Measurements from ENCODE around the gene NLGN1. TPM values are rescaled to one million over a fixed set of nuclear protein-coding genes. Genes with fewer than 3 reads are reported as not detected.

Gene NLGN1
- total RNA-seq, 1 donor from 2014 or later: 4.5 TPM

DNA sequence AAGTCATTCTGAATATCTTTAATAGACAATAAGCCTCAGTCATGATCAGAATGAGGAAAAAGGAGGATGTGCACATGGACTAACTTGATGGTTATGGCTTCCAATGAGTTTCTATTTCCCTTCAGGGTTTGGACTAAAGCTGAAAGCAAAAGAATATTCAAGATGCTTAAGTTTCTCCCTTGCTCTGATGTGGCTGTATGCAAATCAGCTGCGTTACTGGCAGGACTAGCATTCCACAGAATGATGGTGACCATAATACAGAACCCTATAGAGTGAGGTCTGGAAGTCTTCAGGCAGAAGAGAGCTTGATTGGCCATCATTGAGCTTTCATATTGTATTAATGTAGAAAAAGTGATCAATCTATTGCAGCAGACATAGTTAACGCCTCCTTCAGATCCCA lies 466.0 kb downstream of the NLGN1 start:
- TF ChIP-seq, protein P1, sequence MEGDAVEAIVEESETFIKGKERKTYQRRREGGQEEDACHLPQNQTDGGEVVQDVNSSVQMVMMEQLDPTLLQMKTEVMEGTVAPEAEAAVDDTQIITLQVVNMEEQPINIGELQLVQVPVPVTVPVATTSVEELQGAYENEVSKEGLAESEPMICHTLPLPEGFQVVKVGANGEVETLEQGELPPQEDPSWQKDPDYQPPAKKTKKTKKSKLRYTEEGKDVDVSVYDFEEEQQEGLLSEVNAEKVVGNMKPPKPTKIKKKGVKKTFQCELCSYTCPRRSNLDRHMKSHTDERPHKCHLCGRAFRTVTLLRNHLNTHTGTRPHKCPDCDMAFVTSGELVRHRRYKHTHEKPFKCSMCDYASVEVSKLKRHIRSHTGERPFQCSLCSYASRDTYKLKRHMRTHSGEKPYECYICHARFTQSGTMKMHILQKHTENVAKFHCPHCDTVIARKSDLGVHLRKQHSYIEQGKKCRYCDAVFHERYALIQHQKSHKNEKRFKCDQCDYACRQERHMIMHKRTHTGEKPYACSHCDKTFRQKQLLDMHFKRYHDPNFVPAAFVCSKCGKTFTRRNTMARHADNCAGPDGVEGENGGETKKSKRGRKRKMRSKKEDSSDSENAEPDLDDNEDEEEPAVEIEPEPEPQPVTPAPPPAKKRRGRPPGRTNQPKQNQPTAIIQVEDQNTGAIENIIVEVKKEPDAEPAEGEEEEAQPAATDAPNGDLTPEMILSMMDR (IDR thresholded peaks at IDR 0.05; ENCODE audit: insufficient read depth, low read length, poor library complexity, severe bottlenecking): no peak
- DNase-seq (ENCODE audit: low read depth): no peak
- no peak overlapping the region for H3K4me3 ChIP-seq (ENCODE audit: low read depth, low read length)

DNA sequence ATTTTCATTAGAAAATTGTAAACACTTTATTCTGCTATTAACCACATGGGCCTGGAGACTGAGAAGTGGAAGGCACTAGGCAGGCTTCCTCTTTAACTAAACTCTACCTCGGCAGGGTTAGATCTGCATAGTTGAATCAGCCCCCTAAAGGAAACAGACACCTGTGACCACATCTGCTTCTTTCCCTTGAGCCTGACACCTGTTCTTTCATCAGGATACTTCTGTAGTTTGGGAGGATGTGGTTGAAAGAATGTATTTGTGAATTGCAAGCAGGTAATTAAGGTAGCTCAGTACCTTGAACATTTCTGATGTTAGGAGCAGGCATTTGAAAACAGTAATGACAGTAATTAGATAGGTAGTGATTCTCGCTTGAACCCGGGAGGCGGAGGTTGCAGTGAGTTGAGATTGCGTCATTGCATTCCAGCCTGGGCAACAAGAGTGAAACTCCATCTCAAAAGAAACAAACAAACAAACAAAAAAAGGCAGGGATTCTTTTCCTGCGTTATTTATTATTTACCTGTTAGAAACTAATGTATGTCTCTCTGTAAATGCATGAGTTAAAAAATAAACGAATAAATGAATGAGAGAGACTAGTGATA lies 468.5 kb downstream of the NLGN1 start:
- TF ChIP-seq, protein P1 (IDR thresholded peaks at IDR 0.05; ENCODE audit: insufficient read depth, low read length, poor library complexity, severe bottlenecking): no peak
- no peak overlapping the region for H3K4me3 ChIP-seq (ENCODE audit: low read depth, low read length)
- DNase-seq (ENCODE audit: low read depth): no peak
- H3K27me3 ChIP-seq (ENCODE audit: control insufficient read depth, insufficient read depth, low read length): no peaks in the 10 kb centered on the region
- no peaks in the 10 kb centered on the region for H3K36me3 ChIP-seq (ENCODE audit: control insufficient read depth, insufficient read depth, low read length)

More for the DNA sequence above, 466.0 kb downstream of the NLGN1 start:
- H3K27me3 ChIP-seq (ENCODE audit: control insufficient read depth, insufficient read depth, low read length): no peaks in the 10 kb centered on the region
- H3K36me3 ChIP-seq (ENCODE audit: control insufficient read depth, insufficient read depth, low read length): no peaks in the 10 kb centered on the region

DNA sequence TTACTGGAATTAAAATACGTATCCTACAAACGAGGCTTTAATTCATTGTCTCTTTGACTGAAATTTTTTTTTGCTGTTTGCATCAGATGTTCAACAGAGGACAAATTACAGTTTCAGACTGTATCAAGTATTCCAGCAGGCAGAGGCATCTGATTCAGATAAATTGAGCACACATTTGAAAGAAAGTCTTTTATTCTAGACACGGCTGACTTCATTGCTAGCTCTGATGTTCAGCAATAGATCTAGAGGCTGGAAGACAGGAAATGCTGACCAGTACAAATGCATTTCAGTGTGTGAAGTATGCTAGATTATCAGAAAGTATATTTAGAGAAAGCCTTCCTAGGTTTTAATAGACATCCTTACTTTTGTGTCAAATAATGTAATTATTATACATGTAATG lies 472.2 kb downstream of the NLGN1 start:
- no peaks in the 10 kb centered on the region for H3K36me3 ChIP-seq (ENCODE audit: control insufficient read depth, insufficient read depth, low read length)
- DNase-seq (ENCODE audit: low read depth): no peak
- no peak overlapping the region for H3K4me3 ChIP-seq (ENCODE audit: low read depth, low read length)
- TF ChIP-seq, protein P1 (IDR thresholded peaks at IDR 0.05; ENCODE audit: insufficient read depth, low read length, poor library complexity, severe bottlenecking): no peak
- no peaks in the 10 kb centered on the region for H3K27me3 ChIP-seq (ENCODE audit: control insufficient read depth, insufficient read depth, low read length)

DNA sequence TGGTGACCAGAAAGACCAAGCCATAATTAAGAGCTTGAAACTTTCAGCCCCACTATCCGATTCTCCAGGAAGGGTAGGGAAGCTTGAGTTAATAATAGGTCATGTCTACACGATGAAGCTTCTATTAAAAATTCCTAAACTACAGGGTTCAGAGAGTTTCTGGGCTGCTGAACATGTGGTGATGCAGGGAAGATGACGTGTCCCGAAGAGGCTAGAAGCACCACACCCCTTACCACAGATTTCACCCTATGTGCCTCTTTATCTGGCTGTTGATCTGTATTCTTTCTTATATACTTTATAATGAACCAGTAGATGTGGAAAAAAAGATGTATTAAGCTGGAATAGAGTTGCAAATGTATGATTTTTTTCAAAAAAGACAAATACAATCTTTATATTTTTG lies 473.4 kb downstream of the NLGN1 start:
- DNase-seq (ENCODE audit: low read depth): no peak
- no peaks in the 10 kb centered on the region for H3K27me3 ChIP-seq (ENCODE audit: control insufficient read depth, insufficient read depth, low read length)
- H3K4me3 ChIP-seq (ENCODE audit: low read depth, low read length): no peak overlapping the region
- TF ChIP-seq, protein P1 (IDR thresholded peaks at IDR 0.05; ENCODE audit: insufficient read depth, low read length, poor library complexity, severe bottlenecking): no peak
- no peaks in the 10 kb centered on the region for H3K36me3 ChIP-seq (ENCODE audit: control insufficient read depth, insufficient read depth, low read length)

DNA sequence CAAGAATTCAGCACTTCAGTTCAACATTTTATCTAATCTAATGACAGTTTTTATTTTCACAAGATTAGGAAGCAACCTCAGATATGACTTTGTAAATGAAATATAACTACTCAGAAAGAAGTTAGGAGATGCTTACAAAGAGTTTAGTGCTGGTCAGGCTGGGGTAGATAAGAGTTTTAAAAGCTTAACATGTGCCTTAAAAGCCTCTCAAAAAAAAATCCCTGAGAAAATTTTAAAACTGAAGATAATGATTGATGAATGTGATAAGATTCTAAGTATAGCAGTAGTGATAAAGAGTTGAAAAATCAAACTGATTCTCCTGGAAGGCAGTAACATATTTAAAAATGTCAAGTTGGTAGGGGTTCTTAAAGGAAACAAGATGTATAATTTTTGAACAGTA lies 478.2 kb downstream of the NLGN1 start:
- no peak overlapping the region for H3K4me3 ChIP-seq (ENCODE audit: low read depth, low read length)
- no peak for DNase-seq (ENCODE audit: low read depth)

More for the DNA sequence above, 478.2 kb downstream of the NLGN1 start:
- Histone ChIP-seq H3K27me3 (ENCODE audit: control insufficient read depth, insufficient read depth, low read length) (no peaks in the 10 kb centered on the region), H3K36me3 (ENCODE audit: control insufficient read depth, insufficient read depth, low read length) (no peaks in the 10 kb centered on the region)
- TF ChIP-seq, protein P1 (IDR thresholded peaks at IDR 0.05; ENCODE audit: insufficient read depth, low read length, poor library complexity, severe bottlenecking): no peak
